Fibroblast of the aortic adventitia (primary cell): ENCODE measurements around the gene POFUT2. TPM values are rescaled to one million over a fixed set of nuclear protein-coding genes. Genes with fewer than 3 reads are reported as not detected.
"Not testable (repeated sequence)": the region's sequence is repeated elsewhere in the genome, so short reads cannot be mapped to it uniquely, and the experiment has no call there.

Experiments used
- DNase-seq: peaks from one replicate; pipeline ENCODE4 v3.0.0-alpha.2; 2010; ENCODE audit warnings: low read depth
- H3K4me3 ChIP-seq: 2 replicates; pipeline ENCODE4 v1.5.1; 2011; ENCODE audit warnings: low read depth, mild to moderate bottlenecking, control low read depth, low read length, moderate library complexity
- total RNA-seq: library from RNA; depleted of rRNA; stranded (reverse); fragments of >200 nt; gene quantifications from 2 replicates; pipeline ENCODE4 v1.2.3, GENCODE V29; 2012; ENCODE audit warnings: low replicate concordance
- TF ChIP-seq, protein P1 (sequence below): IDR thresholded peaks from 2 replicates; pipeline ENCODE4 v1.5.1; 2011; ENCODE audit warnings: mild to moderate bottlenecking, low read length, control low read depth, inconsistent platforms; ENCODE audit not compliant: insufficient read depth

Gene POFUT2
- total RNA-seq, 1 donor, result 23.8 TPM

DNA sequence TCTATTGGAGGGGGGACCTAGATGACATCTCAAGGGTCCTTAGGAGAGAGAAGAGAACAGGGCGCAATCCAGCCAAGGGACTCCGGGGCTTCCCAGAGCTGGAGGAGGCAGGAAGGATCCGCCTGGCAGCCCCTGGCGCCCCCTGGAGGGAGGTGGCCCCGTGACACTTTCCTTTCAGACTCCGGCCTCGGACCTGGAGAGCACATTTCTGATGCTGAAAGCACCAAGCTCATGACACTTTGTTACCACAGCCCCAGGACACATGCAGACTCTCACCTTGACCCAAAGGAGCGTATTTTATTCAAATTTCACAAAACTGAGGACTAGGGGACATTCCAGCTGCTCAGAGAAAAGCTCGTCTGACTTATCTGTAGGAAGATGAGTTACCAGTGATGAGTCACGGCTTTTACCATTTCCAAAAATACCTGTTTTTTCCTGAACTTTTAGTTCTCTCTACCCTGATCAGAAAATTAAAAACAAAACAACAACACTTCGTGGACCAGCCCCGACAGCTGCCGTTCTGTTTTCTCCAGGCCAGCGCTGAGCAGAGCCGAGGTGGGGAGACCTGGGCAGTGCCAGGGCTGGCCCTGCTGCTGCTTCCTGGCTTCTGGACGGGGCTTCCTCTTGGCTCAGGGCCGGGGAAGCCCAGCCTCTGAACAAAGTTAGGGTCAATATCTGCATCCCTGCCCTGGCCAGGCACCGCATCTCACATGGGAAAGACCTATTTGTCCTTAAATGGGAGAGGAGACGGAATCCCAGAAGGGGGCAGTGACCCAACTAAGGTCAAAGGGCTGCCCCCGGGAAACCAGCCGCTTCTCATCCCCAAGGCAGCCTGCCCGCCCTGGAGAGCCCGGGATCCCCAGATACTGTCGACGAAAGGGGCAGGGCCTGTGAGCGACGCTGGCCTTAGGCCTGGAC lies 21.6 kb upstream of the POFUT2 start:
- H3K4me3 ChIP-seq, result no peak overlapping the region
- DNase-seq, result peak; percentile 44
- TF ChIP-seq, protein P1, sequence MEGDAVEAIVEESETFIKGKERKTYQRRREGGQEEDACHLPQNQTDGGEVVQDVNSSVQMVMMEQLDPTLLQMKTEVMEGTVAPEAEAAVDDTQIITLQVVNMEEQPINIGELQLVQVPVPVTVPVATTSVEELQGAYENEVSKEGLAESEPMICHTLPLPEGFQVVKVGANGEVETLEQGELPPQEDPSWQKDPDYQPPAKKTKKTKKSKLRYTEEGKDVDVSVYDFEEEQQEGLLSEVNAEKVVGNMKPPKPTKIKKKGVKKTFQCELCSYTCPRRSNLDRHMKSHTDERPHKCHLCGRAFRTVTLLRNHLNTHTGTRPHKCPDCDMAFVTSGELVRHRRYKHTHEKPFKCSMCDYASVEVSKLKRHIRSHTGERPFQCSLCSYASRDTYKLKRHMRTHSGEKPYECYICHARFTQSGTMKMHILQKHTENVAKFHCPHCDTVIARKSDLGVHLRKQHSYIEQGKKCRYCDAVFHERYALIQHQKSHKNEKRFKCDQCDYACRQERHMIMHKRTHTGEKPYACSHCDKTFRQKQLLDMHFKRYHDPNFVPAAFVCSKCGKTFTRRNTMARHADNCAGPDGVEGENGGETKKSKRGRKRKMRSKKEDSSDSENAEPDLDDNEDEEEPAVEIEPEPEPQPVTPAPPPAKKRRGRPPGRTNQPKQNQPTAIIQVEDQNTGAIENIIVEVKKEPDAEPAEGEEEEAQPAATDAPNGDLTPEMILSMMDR, result peak; percentile 72

DNA sequence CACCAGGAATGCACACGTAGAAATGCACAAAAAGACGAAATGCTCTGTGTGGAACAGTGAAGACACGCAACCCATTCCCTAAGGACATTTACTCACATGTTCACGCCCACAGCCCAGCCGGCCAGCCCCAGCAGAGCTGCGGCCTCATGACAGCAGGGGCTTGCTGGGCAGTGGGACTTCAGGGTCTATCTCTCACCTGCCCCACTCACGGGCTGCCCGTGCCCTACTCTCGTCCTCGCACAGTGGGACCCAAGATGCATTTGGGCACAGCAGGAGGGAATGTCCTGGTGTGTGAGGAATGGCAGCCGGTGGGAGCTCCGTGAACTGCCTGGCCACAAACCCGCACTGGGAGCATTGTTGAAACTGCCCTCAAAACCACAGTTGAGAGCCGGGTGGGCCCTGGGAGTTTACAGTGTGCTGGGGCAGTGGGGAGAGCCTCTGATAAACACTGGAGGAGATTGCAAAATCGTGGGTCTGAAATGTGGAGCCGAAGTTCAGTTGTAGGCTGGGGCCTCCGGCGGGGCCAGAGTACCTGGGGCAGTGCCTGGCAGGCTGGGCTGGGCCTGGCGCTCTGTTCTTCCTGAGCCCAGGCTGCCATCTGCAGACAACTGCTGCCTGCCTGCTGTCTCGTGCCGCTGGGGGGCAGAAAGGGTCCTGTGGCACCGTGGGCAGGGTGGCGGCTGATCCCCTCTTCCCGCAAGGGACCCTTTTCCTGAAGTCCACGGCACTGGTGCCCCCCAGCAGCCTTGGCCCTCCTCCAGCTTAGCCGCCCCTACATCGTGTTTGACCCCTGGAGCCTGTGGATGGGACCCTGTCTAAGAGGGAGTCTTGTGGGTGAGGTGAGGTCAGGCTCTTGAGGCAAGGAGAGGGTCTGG lies 20.7 kb upstream of the POFUT2 start:
- peak; percentile 58 for DNase-seq
- H3K4me3 ChIP-seq, result no peak overlapping the region
- TF ChIP-seq, protein P1, result no peak

DNA sequence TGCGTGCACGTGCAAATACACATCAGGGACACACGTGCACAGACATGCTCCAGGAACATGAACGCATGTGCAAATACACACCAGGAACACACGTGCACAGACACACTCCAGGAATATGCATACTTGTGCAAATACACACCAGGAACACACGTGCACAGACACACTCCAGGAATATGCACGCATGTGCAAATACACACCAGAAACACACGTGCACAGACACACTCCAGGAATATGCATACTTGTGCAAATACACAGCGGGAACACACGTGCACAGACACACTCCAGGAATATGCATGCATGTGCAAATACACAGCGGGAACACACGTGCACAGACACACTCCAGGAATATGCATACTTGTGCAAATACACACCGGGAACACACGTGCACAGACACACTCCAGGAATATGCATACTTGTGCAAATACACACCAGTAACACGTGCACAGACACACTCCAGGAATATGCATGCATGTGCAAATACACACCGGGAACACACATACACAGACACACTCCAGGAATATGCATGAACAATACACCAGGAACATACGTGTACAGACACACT lies 20.0 kb upstream of the POFUT2 start:
- H3K4me3 ChIP-seq, DNase-seq: not testable (repeated sequence)

DNA sequence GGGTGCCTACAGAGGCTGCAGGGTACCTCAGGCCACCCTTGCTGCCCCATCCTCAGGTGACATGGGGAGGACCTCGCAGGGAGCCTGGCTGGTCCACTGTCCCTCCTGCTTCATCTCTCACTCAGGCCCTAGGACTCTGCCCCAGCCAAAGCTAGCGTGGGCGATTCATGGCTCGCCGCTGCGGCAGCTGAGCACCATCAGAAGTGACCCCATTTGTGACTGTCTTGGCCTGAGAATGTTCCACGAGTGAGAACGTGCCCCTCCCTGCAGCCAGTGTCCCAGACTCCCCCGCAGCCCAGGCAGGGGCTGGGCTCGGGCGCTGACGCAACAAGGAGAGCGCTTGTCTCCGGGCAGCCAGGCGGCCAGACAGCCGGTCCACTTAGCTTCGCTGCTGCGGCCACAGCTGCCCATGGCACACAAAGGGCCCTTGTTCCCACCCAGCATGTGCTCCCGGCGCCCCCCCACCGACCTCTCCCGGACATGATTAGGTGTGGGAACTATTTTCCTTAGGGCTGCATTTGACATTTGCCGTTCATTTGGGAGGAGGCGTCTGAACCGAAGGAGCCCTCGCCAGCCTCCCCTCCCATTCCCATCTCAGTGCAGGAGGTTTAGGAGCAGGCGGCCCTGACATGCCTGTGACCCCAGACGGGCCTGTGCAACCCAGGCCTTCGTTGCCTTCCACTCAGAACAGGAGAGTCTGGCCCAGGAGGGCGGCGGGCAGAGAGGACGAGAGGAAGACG lies 19.3 kb upstream of the POFUT2 start:
- peak; percentile 71 for DNase-seq
- TF ChIP-seq, protein P1, result peak; percentile 17
- H3K4me3 ChIP-seq, result no peak overlapping the region

DNA sequence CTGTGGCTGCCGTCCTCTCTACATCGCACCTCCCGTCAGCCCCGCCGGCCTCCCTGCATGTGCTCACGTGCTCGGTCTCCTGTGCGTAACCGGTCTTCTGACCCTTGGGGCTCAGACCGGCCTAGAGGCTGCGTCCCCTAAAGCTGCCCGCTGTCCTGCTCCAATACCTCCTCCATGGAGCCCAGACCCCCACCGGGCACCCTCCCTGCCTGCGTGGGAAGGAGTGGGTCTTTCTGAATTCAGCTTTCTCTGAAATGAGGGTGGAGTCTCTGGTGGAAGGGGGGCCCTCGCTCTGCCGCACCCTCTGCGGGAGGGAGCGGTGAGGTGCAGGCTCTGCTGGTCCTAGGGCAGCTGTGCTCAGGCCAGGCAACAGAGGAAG lies 18.7 kb upstream of the POFUT2 start:
- TF ChIP-seq, protein P1, result no peak
- no peak for DNase-seq
- no peak overlapping the region for H3K4me3 ChIP-seq

DNA sequence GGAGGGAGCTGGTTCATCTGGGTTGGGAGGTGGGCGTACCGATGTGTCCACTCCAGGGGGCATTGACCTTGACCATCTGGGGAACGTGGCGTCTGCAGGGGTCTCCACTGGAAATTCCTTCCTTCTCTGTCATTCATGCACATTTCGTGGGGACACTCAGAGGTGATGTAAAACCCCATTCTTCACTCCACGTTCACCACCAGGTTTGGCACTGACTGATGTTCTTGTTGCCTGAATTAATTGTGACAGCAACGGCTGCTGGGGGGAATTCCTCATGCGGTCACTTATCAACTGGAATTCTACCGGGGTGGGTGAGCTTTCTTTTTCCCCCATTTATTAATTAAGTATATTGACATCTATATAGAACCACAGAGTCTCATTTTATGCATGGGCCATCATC lies 18.1 kb upstream of the POFUT2 start:
- no peak overlapping the region for H3K4me3 ChIP-seq
- no peak for DNase-seq
- TF ChIP-seq, protein P1, result no peak
